GM19193 (cell line): ENCODE results near the gene GKAP1.

Source experiments
- POLR2A ChIP-seq: IDR thresholded peaks from 4 replicates; pipeline ENCODE4 v1.6.1; 2011; ENCODE audit not compliant: insufficient read depth, insufficient read length; ENCODE audit errors: extremely low read depth

The GKAP1 gene

DNA sequence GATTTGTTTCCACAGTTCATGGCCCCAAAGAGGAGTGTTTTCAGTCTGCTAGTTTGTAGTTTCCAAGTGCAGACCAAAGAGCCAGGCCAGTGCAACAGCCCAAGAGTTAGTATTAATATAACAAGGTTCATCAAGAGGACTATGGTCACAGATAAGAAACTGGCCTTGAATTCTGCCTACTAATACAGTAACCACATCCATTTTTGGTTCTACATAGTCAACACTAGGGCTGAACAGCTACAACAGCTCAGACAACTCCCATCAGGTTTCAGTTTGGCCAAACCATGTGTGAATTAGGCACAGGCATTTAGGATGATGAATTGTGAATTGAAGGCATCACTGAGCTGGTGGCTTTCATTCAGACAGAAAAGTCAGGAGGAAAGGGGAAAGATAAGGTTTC lies 96.1 kb downstream of the GKAP1 start:
- TF ChIP-seq POLR2A = no peak

- TF ChIP-seq POLR2A = no peak
Observed at GRCh38 chr9:83715794-83716193, 101.8 kb downstream of the GKAP1 start.

GRCh38 chr9:83715221-83715620 lies 102.3 kb downstream of the GKAP1 start:
- no peak for TF ChIP-seq POLR2A

DNA sequence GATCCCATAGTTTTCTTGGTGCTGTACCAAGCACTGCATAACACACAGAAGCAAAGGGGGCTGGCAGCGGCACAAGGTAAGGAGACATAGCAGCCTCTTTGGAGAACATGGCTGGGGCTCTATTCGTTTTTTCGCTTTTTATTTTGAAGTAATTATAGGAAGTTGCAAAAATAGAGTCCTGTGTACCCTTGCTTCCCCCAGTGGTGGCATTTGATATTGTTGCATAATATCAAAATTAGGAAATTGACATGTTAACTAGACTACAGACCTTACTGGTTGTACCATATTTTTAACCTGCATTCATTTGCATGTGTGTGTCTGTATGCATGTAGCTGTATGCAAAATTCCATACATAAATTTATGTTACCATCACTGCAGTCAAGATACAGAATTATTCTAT lies 103.2 kb downstream of the GKAP1 start:
- no peak for TF ChIP-seq POLR2A

GRCh38 chr9:83708515-83709158 lies 108.9 kb downstream of the GKAP1 start:
- TF ChIP-seq POLR2A = no peak

GRCh38 chr9:83707768-83708514 lies 109.6 kb downstream of the GKAP1 start, which contains the start of gene UBQLN1:
Gene UBQLN1 (minus strand): TSS chr9:83707958. CDS start chr9:83707679, 279 bp downstream.
- peak; percentile 93 for TF ChIP-seq POLR2A

DNA sequence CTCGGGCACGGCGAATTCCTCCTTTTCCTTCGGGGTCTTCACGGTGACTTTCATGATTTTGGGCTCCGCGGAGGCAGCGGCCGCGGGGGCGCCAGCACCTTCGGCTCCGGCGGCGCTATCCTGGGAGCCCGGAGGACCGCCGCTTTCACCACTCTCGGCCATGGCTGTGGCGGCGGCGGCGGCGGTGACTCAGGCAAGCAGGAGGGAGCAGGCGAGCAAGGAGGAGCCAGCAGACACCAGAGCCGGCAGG lies 110.1 kb downstream of the GKAP1 start:
- TF ChIP-seq POLR2A = no peak

DNA sequence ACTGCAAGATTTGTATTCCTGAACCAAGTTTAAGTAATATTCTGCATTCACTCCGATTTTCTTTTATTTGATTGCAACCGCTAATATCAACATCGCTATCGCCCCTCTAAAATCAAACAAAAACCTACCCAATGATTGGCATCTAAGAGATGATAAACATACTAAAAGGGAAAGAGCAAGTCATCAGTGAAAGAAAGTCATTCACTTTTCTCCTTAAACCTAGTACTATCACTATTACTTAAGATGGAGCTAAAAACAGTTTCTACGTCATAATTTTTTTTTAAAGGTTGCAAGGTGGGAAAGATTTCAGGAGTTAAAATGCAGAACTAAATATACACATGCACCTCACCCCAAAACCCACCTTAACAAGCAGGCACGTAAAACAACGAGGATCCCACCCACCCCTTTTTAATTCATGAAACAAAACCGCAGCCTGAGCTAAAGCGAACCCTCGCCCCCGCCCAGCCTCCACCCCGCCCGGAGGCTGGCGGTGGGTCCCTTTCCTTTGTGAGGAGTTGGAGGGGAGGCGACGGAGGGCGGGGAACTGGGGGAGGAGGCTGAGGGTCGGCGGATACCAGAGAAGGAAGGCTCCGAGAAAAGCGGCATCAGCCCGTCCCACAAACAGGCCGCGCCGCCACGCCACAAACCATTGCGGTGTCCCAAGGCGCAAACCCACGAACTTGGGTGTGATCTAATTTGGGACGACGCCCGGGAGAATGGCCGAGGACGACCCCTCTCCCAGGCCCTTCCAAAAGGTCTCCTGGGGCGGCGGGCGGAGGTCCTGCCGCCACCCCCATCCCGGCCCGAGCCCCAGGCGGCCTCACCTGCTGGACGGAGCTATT lies 110.7 kb downstream of the GKAP1 start:
- TF ChIP-seq POLR2A = no peak

DNA sequence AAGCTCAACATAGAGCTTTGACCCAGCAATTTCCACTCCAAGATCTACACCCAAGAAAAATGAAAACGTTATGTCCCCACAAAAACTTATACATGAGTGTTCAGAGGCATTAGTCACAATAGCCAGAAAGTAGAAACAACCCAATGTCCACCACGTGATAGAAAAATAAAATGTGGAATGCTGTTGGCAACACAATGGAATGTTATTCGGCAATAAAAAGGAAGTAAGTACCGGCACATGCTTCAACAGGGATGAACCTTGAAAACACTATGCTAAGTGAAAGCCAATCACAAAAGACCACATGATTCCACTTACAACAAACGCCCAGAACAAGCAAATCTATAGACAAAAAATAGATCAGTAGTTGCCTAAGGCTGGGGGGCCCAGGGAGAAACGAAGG lies 115.8 kb downstream of the GKAP1 start:
- TF ChIP-seq POLR2A = no peak

DNA sequence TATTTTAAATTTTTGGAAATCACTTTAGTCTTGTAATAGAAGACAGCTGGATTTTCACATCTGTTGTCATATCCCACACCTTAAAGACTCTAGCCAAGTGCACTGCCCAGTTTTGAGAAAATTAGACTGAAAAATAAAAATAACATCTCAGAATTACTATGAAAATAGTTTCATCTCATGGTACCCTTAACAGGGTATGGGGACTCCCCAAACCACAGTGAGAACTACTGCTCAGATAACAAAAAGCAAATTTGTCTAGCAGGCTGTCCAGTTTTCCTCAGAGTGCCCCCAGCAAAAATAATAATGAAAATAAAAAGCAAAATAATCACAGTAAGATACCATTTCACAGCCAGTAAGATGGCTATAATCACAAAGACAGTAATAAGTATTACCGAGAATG lies 116.3 kb downstream of the GKAP1 start:
- no peak for TF ChIP-seq POLR2A

DNA sequence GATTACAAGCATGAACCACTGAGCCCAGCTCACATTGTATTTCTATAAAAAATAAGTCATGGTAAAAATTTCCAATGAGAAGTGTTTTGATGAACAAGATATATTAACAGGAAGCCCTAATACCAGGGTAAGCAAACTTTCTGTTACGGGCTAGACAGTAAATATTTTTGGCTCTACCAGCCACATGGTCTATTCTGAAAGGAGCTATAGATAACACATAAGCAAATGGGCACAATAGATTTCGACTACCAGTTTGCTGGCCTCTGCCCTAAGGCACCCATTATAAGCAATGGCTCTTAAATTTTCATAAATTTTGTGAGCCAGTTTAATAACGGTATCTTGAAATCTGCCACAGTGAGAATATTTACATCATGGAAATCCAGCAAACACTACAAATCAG lies 118.0 kb downstream of the GKAP1 start:
- no peak for TF ChIP-seq POLR2A

- TF ChIP-seq POLR2A = no peak
Observed at GRCh38 chr9:83698976-83699585, 118.5 kb downstream of the GKAP1 start.

DNA sequence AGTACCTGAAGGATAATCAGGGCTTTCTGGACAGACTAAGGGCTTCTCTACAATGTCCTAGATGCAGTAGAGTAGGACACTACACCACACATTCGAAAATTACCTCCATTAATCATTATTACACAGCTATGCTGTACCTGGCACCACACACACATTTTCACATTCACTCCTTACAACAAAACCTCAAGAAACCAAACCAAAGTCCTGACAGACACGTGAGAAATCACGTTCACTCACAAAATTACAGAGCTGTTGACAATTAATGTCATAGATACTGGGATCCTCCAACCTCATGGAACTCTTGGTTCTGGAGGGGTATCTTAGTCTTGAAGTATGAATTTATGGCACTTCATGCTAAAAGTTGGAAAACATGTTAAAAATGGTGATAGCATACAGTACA lies 126.1 kb downstream of the GKAP1 start:
- no peak for TF ChIP-seq POLR2A
